ENCODE data around the gene CRIP2.

Gene CRIP2

GRCh38 chr14:105473033-105473676, 1.5 kb upstream of the CRIP2 start:
- H3K4me3 ChIP-seq (ENCODE audit: low read depth, low read length) = no peak overlapping the region
- DNase-seq (ENCODE audit: low read depth) = no peak

DNA sequence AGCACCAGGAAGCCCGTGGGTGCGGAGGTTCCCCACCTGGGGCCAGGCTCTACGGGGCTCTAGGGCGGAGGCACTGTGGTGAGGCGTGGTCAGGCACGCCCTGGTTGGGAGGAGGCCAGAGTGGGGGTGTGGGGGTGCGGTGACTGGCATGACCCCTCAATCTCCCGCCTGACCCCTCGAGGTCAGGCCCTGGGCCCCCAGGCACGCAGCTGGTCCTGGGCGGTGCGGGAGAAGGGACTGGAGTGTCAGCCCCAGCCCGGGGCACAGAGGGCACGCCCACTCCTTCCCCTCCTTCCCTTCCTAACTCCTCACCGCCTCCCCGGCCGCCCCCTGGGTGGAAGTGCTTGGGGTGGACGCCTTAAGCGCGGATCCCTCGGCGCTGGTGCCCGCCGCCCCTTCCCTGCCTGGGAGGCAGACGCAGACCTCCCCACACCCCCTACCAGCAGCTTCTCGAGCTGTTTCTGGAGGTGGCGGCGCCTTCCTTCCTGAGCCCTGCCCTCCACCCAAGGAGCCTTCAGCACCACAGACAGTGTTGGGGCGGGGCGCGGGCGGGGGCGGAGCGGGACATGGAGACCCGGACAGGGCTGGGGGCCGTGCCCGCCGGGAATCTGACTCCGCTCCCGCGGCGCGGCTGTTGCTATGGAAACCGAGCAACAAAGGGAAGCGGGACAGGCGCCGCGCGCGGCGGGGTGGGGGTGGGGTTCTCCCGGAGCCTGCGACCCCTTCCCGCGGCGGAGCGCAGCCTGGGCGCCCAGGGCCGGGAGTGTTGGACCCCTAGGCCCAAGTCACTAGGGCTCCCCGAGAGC, 741 bp upstream of the CRIP2 start:
- DNase-seq (ENCODE audit: low read depth) = peak; percentile 41

DNA sequence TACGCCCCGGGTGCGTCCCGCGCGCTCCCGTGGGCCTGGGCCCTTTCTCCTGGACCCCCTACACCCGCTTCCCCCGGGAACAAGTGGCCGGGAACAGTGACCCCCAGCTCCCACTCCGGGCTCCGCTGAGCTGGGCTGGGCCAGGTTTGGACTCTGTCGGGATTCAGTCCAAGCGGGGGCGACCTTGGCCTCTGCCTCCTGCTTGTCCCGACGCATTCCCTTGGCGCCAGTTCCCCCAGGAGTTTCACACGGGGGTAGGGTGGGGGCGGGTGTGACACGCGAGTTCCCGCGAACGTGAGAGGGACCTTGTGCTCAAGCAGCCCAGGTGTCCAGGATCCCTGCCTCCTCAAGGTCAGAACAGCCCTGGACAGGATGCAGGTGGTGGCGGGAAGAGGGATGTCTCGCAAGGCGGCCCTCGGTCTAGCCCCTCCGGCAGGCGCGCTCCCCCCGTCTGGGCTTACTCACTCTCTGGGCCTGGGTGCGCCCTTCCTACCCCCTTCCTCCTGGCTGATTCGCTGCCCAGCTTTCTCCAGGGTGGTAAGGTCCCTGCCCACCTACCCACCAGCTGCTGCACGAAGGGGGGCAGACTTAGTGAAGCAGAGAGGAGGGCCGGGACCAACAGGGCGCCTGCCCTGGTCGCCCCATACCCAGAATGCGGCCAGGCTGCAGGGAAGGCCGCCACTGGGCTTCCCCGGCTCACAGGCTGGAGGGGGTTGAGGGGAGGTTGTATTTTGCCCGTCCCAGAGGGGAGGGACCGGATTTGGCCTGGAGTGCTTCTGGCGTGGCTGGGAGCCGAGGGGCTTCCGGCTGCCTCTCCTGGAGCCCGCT, 862 bp downstream of the CRIP2 start:
- DNase-seq (ENCODE audit: low read depth) = no peak
- peak overlapping the region; percentile 64 for H3K4me3 ChIP-seq (ENCODE audit: low read depth, low read length)

More for the DNA sequence above, 741 bp upstream of the CRIP2 start:
- H3K4me3 ChIP-seq (ENCODE audit: low read depth, low read length) = peak overlapping the region; percentile 57

DNA sequence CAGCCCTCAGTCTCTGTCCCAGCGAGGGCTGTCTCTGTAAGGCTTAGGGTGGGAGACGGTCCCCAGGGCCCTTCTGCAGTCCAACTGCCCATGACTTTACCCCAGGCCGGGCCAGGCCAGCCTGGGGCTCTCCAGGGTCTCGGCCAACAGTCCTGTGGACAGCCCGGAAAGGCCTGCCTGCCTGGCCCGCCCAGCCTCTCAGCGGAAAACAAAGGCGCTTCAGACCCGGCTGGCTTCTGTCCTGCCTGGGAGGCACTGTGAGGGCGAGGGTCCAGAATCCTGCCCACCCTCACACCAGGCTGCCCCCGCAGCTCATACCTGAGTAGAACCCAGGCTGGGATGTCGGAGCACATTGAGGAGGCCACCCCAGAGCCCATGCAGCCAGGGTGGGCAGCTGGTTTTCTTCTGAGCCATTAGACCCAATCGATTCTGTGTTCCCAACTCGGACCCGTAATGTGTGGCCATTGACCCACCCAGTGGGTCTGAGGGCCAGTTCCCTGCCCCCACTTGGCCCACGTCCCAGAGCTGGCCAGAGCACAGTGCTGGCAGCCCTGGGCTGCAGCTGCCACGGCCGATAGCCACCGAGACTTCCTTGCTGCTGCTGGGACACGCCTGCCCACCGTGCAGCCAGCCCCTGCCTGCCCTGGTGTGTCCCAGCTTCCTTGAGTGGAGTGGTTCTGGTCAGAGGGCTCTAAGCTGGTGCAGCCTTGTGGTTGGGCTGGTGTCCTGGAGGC, 1.6 kb downstream of the CRIP2 start:
- peak overlapping the region; percentile 64 for H3K4me3 ChIP-seq (ENCODE audit: low read depth, low read length)
- DNase-seq (ENCODE audit: low read depth) = no peak

DNA sequence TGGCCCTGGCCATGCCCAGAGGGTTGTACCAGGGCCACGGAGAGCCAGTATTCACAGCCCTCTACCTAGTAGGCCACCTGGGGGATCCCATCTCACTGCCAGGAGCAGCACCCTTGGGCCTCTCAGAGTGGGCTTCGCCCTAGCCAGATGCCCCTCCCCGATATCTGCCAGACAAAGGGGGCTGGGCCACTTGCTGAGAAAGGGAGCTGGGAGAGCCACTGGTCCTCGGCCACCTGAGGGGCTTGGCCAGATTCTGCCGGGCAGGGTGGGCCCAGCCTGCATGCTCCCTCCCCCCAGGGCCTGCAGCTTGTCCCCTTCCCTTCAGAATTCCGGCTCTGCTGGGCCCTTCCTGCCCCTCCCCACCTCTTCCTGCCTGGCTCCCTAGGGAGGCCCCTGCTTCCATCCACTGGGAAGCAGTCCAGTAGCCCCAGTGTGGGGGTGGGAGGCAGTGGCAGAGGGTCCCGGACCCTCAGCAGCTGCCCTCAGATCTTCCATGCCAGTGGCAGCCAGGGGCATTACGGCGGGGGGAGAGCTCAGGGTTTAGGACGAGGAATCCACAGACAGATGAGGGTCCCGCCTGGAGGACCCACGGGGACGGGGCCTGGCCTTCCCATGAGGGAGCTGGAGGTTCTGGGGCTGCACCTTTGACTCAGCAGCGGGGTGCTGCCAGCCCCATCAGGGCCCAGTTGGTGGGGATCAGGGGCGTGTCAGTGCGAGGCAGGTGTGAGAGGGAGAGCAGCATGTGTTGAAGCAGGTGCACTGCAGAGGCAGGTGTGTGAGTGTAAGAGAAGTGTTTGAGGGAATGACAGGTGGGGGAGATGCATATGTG, 2.4 kb downstream of the CRIP2 start:
- H3K4me3 ChIP-seq (ENCODE audit: low read depth, low read length) = peak overlapping the region; percentile 64
- no peak for DNase-seq (ENCODE audit: low read depth)

DNA sequence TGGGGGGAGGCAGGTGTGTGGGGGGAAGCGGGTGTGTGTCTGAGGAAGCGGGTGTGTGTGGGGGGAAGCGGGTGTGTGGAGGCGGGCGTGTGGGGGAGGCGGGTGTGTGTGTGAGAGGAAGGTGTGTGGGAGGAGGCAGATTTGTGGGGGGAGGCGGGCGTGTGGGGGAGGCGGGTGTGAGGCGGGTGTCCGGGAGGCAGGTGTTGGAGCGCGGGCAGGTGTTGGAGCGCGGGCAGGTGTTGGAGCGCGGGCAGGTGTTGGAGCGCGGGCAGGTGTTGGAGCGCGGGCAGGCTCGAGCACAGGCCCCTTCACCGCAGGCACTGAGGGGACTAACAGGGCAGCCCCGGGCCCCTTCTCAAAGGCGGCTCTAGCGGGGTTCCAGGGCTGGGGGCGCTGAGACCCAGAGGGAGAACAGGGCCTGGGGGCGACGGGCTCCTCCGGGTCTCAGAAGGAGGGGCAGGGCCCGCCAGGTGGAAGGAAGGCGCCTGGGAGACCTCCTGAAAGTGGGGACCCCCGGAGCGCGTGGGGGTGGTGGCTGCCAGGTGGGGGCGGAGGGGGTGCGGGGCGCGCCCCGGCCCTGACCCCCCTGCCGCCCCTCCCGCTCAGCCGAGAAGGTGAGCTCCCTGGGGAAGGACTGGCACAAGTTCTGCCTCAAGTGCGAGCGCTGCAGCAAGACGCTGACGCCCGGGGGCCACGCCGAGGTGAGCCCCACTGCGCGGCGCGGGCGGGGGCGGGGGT, 3.2 kb downstream of the CRIP2 start:
- H3K4me3 ChIP-seq (ENCODE audit: low read depth, low read length) = no peak overlapping the region
- DNase-seq (ENCODE audit: low read depth) = no peak

DNA sequence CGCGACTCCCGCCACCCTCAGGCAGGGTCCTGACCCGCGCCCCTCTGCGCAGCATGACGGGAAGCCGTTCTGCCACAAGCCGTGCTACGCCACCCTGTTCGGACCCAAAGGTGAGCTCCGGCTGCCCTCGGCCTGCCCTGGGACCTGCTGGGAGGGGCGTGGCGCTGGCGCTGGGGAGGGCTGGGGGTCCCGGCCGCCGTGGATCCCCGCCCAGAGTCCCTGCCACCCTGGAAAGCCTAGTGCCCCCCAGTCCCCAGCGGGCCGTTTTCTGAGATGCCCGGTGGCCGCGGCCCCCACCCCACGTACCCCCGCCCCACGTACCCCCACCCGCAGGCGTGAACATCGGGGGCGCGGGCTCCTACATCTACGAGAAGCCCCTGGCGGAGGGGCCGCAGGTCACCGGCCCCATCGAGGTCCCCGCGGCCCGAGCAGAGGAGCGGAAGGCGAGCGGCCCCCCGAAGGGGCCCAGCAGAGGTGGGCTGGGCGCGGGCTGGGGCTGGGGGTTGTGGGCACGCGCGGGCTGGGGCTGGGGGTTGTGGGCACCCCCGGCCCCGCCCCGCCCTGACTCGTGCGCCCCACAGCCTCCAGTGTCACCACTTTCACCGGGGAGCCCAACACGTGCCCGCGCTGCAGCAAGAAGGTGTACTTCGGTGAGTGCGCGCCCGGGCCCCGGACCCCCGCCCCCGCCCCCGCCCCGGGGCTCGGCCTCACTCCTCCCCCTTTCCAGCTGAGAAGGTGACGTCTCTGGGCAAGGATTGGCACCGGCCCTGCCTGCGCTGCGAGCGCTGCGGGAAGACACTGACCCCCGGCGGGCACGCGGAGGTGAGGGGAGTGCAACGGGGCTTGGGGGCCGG, 4.0 kb downstream of the CRIP2 start:
- no peak overlapping the region for H3K4me3 ChIP-seq (ENCODE audit: low read depth, low read length)
- no peak for DNase-seq (ENCODE audit: low read depth)

DNA sequence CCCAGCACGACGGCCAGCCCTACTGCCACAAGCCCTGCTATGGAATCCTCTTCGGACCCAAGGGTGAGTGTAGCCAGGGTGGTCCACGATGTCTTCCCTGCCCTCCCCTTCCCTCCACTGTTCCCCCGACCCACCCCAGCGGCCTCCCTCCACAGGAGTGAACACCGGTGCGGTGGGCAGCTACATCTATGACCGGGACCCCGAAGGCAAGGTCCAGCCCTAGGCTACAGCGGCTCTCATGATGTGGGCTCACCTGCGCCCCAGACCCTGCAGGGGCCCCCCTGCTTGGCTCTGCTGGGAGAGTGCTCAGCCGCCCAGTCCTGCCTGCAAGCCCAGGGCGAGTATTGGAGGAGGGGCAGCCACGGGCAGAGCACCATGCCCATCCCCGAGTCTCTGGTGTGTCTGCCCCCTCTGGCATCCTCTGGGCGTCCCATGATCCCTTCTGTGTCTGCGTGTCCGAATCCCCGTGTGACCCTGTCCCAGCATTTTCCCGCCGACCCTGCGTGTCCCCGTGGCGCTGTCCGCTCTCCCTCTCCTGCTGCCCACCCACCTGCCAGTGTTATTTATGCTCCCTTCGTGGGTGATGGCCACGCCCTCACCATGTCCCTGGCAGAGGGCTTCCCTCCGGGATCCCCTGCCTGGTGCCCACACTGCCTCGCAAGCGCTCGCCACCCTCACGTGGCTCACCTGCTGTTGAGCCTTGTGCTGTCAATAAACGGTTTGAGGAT, 5.0 kb downstream of the CRIP2 start:
- DNase-seq (ENCODE audit: low read depth) = no peak
- no peak overlapping the region for H3K4me3 ChIP-seq (ENCODE audit: low read depth, low read length)

- no peak overlapping the region for H3K4me3 ChIP-seq (ENCODE audit: low read depth, low read length)
- no peak for DNase-seq (ENCODE audit: low read depth)
Measured at GRCh38 chr14:105480199-105480746, 5.7 kb downstream of the CRIP2 start.

DNA sequence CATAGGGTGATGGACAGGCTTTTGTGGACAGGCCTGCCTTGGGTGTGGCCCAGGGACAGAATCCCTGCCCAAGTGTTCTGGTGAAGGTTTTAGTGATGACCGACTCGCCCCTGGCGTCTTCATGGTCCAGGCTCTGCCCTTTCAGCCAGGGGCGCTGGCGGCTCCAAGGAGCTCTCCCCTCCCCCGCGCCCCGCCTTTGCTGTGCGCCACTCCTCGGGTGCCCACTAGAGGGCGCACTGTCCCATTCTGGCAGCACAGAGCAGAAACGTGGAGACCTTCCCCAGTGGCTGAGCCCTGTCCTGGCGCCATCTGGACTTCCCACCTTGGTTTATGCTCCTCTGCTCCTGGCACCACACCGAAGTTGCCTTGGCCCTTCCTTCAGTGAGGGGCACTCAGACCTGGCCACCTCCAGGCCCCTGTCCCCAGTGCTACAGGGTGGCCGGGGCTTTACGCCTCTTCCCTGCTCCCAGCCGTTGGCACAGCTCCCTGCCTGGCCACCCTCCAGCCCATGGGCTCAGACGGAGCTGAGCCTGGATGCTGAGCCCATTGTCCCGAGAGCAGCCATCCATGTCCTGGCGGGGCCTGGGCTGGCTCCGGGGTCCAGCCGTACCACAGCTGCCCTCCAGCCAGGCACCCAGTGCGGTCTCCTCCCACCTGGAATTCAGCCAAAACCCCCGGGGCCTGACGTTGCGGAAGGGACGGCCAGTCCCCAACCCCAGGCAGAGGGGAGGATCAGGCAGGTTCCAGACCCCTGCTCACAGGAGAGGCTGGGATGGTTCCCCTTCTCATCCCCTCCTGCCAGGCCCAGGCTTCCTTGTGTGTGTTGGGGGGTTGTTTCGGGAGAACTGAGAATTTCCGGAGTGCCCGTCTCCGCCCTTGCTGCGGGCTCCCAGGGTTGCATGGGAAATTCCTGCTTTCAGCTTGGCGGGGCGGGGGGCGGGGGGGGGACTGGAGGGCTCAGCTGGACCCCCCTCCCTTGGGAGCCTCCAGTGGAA, 6.5 kb downstream of the CRIP2 start:
- peak overlapping the region; percentile 44 for H3K4me3 ChIP-seq (ENCODE audit: low read depth, low read length)
- no peak for DNase-seq (ENCODE audit: low read depth)

GRCh38 chr14:105481886-105482457, 7.4 kb downstream of the CRIP2 start:
- peak; percentile 84 for DNase-seq (ENCODE audit: low read depth)
- peak overlapping the region; percentile 44 for H3K4me3 ChIP-seq (ENCODE audit: low read depth, low read length)

GRCh38 chr14:105482486-105483110, 8.0 kb downstream of the CRIP2 start:
- H3K4me3 ChIP-seq (ENCODE audit: low read depth, low read length) = no peak overlapping the region
- no peak for DNase-seq (ENCODE audit: low read depth)

- no peak overlapping the region for H3K4me3 ChIP-seq (ENCODE audit: low read depth, low read length)
- DNase-seq (ENCODE audit: low read depth) = no peak
Measured at GRCh38 chr14:105483300-105484068, 8.9 kb downstream of the CRIP2 start.

Measured in skeletal muscle cell (primary cell).